Measurements from ENCODE around the gene PMM2. TPM values are rescaled to one million over a fixed set of nuclear protein-coding genes. Genes with fewer than 3 reads are reported as not detected.

Gene PMM2
- total RNA-seq, 1 experiment from 2014 or later, result 53.3 TPM

DNA sequence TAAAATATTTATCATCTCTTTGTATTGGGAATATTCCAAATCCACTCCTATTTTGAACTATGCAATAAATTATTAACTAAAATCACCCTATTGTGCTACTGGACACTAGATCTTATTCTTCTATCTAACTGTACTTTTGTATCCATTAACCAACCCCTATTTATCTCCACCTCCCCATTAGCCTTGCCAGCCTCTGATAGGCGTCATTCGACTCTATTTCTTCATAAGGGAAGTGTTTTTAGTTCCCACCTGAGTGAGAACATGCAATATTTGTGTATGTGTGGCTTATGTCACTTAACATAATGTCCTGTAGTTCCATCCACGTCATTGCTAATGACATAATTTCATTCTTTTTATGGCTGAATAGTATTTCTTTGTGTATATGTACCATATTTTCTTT lies 24.1 kb upstream of the PMM2 start:
- no peaks in the 10 kb centered on the region for H3K9me3 ChIP-seq (ENCODE audit: control insufficient read depth in 1 of 2, insufficient read depth in 1 of 2, low read depth in 1 of 2, low read length in 2 of 2)
- H4K20me1 ChIP-seq (ENCODE audit: insufficient read depth), result no peaks in the 10 kb centered on the region
- no peak for TF ChIP-seq EGR1 (IDR thresholded peaks at IDR 0.05; ENCODE audit: low read depth)
- TF ChIP-seq POLR2AphosphoS5 (IDR thresholded peaks at IDR 0.05; ENCODE audit: low read depth, low read length), result no peak
- TF ChIP-seq ZFX (IDR thresholded peaks at IDR 0.05), result no peak
- TF ChIP-seq CBX3 (IDR thresholded peaks at IDR 0.05; ENCODE audit: low read depth), result no peak
- TF ChIP-seq RAD21 (IDR thresholded peaks at IDR 0.05; ENCODE audit: low read depth), result no peak
- no peak for TF ChIP-seq ELF1 (IDR thresholded peaks at IDR 0.05; ENCODE audit: borderline replicate concordance, low read depth)
- no peaks in the 10 kb centered on the region for H3K27me3 ChIP-seq (ENCODE audit: insufficient read depth, low read length)
- ChIA-PET CTCF (no interaction called here), POLR2A (no interaction called here), RAD21 (ENCODE audit: low non-redundant PET in 1 of 2, low total read pairs in 2 of 2, uncharacterized antibody in 2 of 2, unreplicated experiment in 2 of 2) (no interaction called here)
- H3K36me3 ChIP-seq (ENCODE audit: control insufficient read depth in 1 of 2, insufficient read depth in 2 of 2, low read length in 2 of 2), result no peaks in the 10 kb centered on the region
- no peaks in the 10 kb centered on the region for H3K79me2 ChIP-seq (ENCODE audit: insufficient read depth, low read length)
- intact Hi-C loops (cut with micrococcal nuclease), result no loop called here
- no peak overlapping the region for H3K4me3 ChIP-seq (replicated peaks in 1 of 2; ENCODE audit: low read depth in 1 of 2, low read length in 2 of 2)
- no peak for ATAC-seq
- no peak overlapping the region for H2AFZ ChIP-seq (ENCODE audit: low read depth, low read length, poor library complexity, severe bottlenecking)
- DNase-seq (ENCODE audit: low read depth, low spot score), result no peak
- H3K4me1 ChIP-seq (ENCODE audit: control insufficient read depth in 1 of 2, insufficient read depth in 2 of 2, low read length in 2 of 2), result no peaks in the 10 kb centered on the region
- no peak overlapping the region for H3K9ac ChIP-seq (ENCODE audit: low read length)
- no peak overlapping the region for H3K4me2 ChIP-seq (ENCODE audit: low read length)
- H3K9me2 ChIP-seq (ENCODE audit: insufficient read depth), result no peaks in the 10 kb centered on the region
- no peak overlapping the region for H3K27ac ChIP-seq (ENCODE audit: low read depth, low read length)
- BruUV-seq (replicated peaks), result no TSS peak

DNA sequence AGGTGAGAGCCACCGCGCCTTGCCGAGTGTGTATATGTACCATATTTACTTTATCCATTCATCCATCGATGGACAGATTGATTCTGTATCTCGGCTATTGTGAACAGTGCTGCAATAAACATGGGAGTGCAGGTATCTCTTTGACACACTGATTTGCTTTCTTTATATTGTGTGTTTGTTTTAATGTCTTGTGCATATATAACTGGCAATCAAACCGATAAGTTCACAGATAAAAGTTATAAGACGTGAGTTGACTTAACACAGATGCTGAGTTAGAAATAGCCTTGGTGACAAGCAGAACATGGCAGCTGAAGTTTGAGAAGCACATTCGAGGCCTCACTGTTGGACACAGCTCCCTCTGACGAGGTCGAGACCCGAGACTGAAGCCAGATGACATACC lies 23.4 kb upstream of the PMM2 start:
- Histone ChIP-seq H3K4me2 (ENCODE audit: low read length) (no peak overlapping the region), H2AFZ (ENCODE audit: low read depth, low read length, poor library complexity, severe bottlenecking) (no peak overlapping the region), H3K27me3 (ENCODE audit: insufficient read depth, low read length) (no peaks in the 10 kb centered on the region), H3K27ac (ENCODE audit: low read depth, low read length) (no peak overlapping the region), H3K9me3 (ENCODE audit: control insufficient read depth in 1 of 2, insufficient read depth in 1 of 2, low read depth in 1 of 2, low read length in 2 of 2) (no peaks in the 10 kb centered on the region), H3K9ac (ENCODE audit: low read length) (no peak overlapping the region), H3K4me1 (ENCODE audit: control insufficient read depth in 1 of 2, insufficient read depth in 2 of 2, low read length in 2 of 2) (no peaks in the 10 kb centered on the region), H3K36me3 (ENCODE audit: control insufficient read depth in 1 of 2, insufficient read depth in 2 of 2, low read length in 2 of 2) (no peaks in the 10 kb centered on the region), H3K79me2 (ENCODE audit: insufficient read depth, low read length) (no peaks in the 10 kb centered on the region), H4K20me1 (ENCODE audit: insufficient read depth) (no peaks in the 10 kb centered on the region), H3K4me3 (replicated peaks in 1 of 2; ENCODE audit: low read depth in 1 of 2, low read length in 2 of 2) (no peak overlapping the region), H3K9me2 (ENCODE audit: insufficient read depth) (no peaks in the 10 kb centered on the region)
- no TSS peak for BruUV-seq (replicated peaks)
- CTCF ChIA-PET, result no interaction called here
- POLR2A ChIA-PET, result no interaction called here
- ATAC-seq (no peak), DNase-seq (ENCODE audit: low read depth, low spot score) (no peak)
- RAD21 ChIA-PET (ENCODE audit: low non-redundant PET in 1 of 2, low total read pairs in 2 of 2, uncharacterized antibody in 2 of 2, unreplicated experiment in 2 of 2), result no interaction called here
- intact Hi-C loops (cut with micrococcal nuclease), result no loop called here
- TF ChIP-seq TCF7L2 (IDR thresholded peaks at IDR 0.05; ENCODE audit: borderline replicate concordance, extremely low read depth, insufficient read depth, insufficient read length), result no peak
- TF ChIP-seq EGR1 (IDR thresholded peaks at IDR 0.05; ENCODE audit: low read depth), result no peak
- no peak for TF ChIP-seq SP1 (IDR thresholded peaks at IDR 0.05; ENCODE audit: low read depth)
- TF ChIP-seq, protein P1, sequence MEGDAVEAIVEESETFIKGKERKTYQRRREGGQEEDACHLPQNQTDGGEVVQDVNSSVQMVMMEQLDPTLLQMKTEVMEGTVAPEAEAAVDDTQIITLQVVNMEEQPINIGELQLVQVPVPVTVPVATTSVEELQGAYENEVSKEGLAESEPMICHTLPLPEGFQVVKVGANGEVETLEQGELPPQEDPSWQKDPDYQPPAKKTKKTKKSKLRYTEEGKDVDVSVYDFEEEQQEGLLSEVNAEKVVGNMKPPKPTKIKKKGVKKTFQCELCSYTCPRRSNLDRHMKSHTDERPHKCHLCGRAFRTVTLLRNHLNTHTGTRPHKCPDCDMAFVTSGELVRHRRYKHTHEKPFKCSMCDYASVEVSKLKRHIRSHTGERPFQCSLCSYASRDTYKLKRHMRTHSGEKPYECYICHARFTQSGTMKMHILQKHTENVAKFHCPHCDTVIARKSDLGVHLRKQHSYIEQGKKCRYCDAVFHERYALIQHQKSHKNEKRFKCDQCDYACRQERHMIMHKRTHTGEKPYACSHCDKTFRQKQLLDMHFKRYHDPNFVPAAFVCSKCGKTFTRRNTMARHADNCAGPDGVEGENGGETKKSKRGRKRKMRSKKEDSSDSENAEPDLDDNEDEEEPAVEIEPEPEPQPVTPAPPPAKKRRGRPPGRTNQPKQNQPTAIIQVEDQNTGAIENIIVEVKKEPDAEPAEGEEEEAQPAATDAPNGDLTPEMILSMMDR (IDR thresholded peaks at IDR 0.05 in 2 of 3, conservative IDR thresholded peaks at IDR 0.05 in 1 of 3; ENCODE audit: borderline replicate concordance in 1 of 3, insufficient read depth in 1 of 3, low read depth in 2 of 3, low read length in 2 of 3), result no peak
- no peak for TF ChIP-seq SIN3A (IDR thresholded peaks at IDR 0.05; ENCODE audit: low read depth)
- TF ChIP-seq, protein P2, sequence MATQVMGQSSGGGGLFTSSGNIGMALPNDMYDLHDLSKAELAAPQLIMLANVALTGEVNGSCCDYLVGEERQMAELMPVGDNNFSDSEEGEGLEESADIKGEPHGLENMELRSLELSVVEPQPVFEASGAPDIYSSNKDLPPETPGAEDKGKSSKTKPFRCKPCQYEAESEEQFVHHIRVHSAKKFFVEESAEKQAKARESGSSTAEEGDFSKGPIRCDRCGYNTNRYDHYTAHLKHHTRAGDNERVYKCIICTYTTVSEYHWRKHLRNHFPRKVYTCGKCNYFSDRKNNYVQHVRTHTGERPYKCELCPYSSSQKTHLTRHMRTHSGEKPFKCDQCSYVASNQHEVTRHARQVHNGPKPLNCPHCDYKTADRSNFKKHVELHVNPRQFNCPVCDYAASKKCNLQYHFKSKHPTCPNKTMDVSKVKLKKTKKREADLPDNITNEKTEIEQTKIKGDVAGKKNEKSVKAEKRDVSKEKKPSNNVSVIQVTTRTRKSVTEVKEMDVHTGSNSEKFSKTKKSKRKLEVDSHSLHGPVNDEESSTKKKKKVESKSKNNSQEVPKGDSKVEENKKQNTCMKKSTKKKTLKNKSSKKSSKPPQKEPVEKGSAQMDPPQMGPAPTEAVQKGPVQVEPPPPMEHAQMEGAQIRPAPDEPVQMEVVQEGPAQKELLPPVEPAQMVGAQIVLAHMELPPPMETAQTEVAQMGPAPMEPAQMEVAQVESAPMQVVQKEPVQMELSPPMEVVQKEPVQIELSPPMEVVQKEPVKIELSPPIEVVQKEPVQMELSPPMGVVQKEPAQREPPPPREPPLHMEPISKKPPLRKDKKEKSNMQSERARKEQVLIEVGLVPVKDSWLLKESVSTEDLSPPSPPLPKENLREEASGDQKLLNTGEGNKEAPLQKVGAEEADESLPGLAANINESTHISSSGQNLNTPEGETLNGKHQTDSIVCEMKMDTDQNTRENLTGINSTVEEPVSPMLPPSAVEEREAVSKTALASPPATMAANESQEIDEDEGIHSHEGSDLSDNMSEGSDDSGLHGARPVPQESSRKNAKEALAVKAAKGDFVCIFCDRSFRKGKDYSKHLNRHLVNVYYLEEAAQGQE (IDR thresholded peaks at IDR 0.05; ENCODE audit: low read depth), result no peak
- TF ChIP-seq, protein P3, sequence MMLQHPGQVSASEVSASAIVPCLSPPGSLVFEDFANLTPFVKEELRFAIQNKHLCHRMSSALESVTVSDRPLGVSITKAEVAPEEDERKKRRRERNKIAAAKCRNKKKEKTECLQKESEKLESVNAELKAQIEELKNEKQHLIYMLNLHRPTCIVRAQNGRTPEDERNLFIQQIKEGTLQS (IDR thresholded peaks at IDR 0.05), result no peak
- no peak for TF ChIP-seq POLR2AphosphoS5 (IDR thresholded peaks at IDR 0.05; ENCODE audit: low read depth, low read length)
- TF ChIP-seq FOSL1 (IDR thresholded peaks at IDR 0.05; ENCODE audit: low read depth), result no peak
- TF ChIP-seq CEBPB (IDR thresholded peaks at IDR 0.05; ENCODE audit: low read depth), result no peak
- no peak for TF ChIP-seq RAD21 (IDR thresholded peaks at IDR 0.05; ENCODE audit: low read depth)
- no peak for TF ChIP-seq JUND (IDR thresholded peaks at IDR 0.05)
- TF ChIP-seq YY1 (IDR thresholded peaks at IDR 0.05; ENCODE audit: extremely low read depth, insufficient replicate concordance, low read depth, low read length), result no peak
- no peak for TF ChIP-seq SRF (IDR thresholded peaks at IDR 0.05; ENCODE audit: low read depth)
- TF ChIP-seq, protein P4, sequence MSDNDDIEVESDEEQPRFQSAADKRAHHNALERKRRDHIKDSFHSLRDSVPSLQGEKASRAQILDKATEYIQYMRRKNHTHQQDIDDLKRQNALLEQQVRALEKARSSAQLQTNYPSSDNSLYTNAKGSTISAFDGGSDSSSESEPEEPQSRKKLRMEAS (IDR thresholded peaks at IDR 0.05), result no peak

All from HCT116 (cell line).